HepG2 (cell line): ENCODE data around the gene RHBDF2. TPM values are rescaled to one million over a fixed set of nuclear protein-coding genes. Genes with fewer than 3 reads are reported as not detected.

ENCODE experiments used
- ATAC-seq: fragments of 200-7000 bp; cut with Tn5 transposase; 3 replicates; pipeline ENCODE4 v1.9.1; 2020; ENCODE audit warnings: mild to moderate bottlenecking, moderate library complexity
- BruUV-seq: library from RNA; stranded (reverse); fragments of 400-500 nt; replicated peaks from 2 replicates; lab custom pipeline; 2021; lab: Mats Ljungman, UMichigan
- CTCF ChIA-PET: fragments of 300-600 bp; formaldehyde crosslinking; extraction: SDS; loops from one replicate; lab custom pipeline; 2021; ENCODE audit warnings: low total read pairs, inconsistent platforms, low intra/inter-chr PET ratio; lab: Yijun Ruan, JAX
- POLR2A ChIA-PET: fragments of 350-600 bp; sonication (Branson Sonifier 250); formaldehyde crosslinking; loops from one replicate; lab custom pipeline; 2020; ENCODE audit warnings: antibody characterized with exemption, inconsistent platforms; lab: Yijun Ruan, JAX
- DNase-seq: peaks from one replicate; pipeline ENCODE4 v3.0.0-alpha.2; 2015; ENCODE audit warnings: low spot score
- FAIRE-seq: peaks from 3 replicates; lab custom pipeline; 2011; peaks lifted over from hg19 to GRCh38; lab: Jason Lieb, UNC
- H2AFZ ChIP-seq: one replicate; pipeline ENCODE4 v1.6.1; 2011; ENCODE audit warnings: low read length, inconsistent platforms
- H3K27ac ChIP-seq: fragments of 300-600 bp; 3 replicates; pipeline ENCODE4 v1.8.0; 2011; ENCODE audit warnings: mixed run types, mild to moderate bottlenecking, mixed read lengths, low read length, inconsistent platforms; ENCODE audit not compliant: insufficient read depth; ENCODE audit errors: extremely low read length
- H3K27me3 ChIP-seq, 2 experiments: fragments of 200-600 bp in 1 of 2; 2 replicates in 1 of 2; 3 replicates in 1 of 2; pipeline versions ENCODE4 v1.6.0 to v1.8.0; 2011; ENCODE audit warnings: low read length in 2 of 2, mild to moderate bottlenecking in 2 of 2, moderate library complexity in 2 of 2, inconsistent platforms in 1 of 2; ENCODE audit not compliant: insufficient read depth in 2 of 2, control insufficient read depth in 1 of 2
- H3K36me3 ChIP-seq, 2 experiments: fragments of 200-600 bp in 1 of 2; replicated peaks in 1 of 2; 2 replicates in 1 of 2; 3 replicates in 1 of 2; pipeline versions ENCODE4 v1.5.1 to v1.8.0; 2011; ENCODE audit warnings: low read length in 2 of 2, inconsistent platforms in 1 of 2; ENCODE audit not compliant: insufficient read depth in 2 of 2, control insufficient read depth in 1 of 2
- H3K4me1 ChIP-seq: 2 replicates; pipeline ENCODE4 v1.5.1; 2012; ENCODE audit warnings: low read length, inconsistent platforms; ENCODE audit not compliant: insufficient read depth
- H3K4me2 ChIP-seq: 2 replicates; pipeline ENCODE4 v1.6.0; 2011; ENCODE audit warnings: low read depth, low read length, inconsistent platforms
- H3K4me3 ChIP-seq, 3 experiments: fragments of 200-600 bp in 1 of 3; sonication (generic), shearing (Covaris generic) in 1 of 3; replicated peaks in 1 of 3; 2 replicates each; pipeline ENCODE4 v1.5.1; 2011 to 2016; ENCODE audit warnings: low read length in 3 of 3, inconsistent platforms in 2 of 3, low read depth in 2 of 3, mild to moderate bottlenecking in 2 of 3, control low read depth in 1 of 3, mixed read lengths in 1 of 3; ENCODE audit not compliant: insufficient read depth in 1 of 3
- H3K79me2 ChIP-seq: one replicate; pipeline ENCODE4 v1.6.1; 2011; ENCODE audit warnings: low read length, inconsistent platforms; ENCODE audit not compliant: insufficient read depth
- H3K9ac ChIP-seq: 2 replicates; pipeline ENCODE4 v1.6.0; 2011; ENCODE audit warnings: mild to moderate bottlenecking, low read depth, low read length, inconsistent platforms; ENCODE audit not compliant: insufficient read depth
- H3K9me3 ChIP-seq: 2 replicates; pipeline ENCODE4 v1.5.1; 2012; ENCODE audit warnings: mild to moderate bottlenecking, low read length
- H4K20me1 ChIP-seq: 2 replicates; pipeline ENCODE4 v1.6.0; 2011; ENCODE audit warnings: inconsistent platforms, mild to moderate bottlenecking, low read length, moderate library complexity; ENCODE audit not compliant: insufficient read depth
- ATF7-NPFF ChIP-seq: sonication (generic); formaldehyde crosslinking; IDR thresholded peaks from 2 replicates; pipeline ENCODE4 v1.8.1; 2023; ENCODE audit warnings: mild to moderate bottlenecking, low read depth, missing genetic modification reagents, moderate library complexity
- DR1 ChIP-seq: sonication (generic); formaldehyde crosslinking; IDR thresholded peaks from 2 replicates; pipeline ENCODE4 v1.8.0; 2021; ENCODE audit warnings: mild to moderate bottlenecking, missing genetic modification reagents, inconsistent platforms
- EHMT2 ChIP-seq: fragments of 200-600 bp; sonication (generic); IDR thresholded peaks from 2 replicates; pipeline ENCODE4 v1.7.0; 2017; ENCODE audit warnings: antibody characterized with exemption, low read depth, low read length, borderline replicate concordance
- FOXO1 ChIP-seq: sonication (generic); formaldehyde crosslinking; IDR thresholded peaks from 2 replicates; pipeline ENCODE4 v1.4.0; 2020; ENCODE audit warnings: missing genetic modification reagents
- TMF1 ChIP-seq: sonication (generic); formaldehyde crosslinking; IDR thresholded peaks from 2 replicates; pipeline ENCODE4 v1.8.1; 2022; ENCODE audit warnings: low read depth, missing genetic modification reagents
- WGBS: methylation state at CpG from one replicate; pipeline ENCODE4 v1.1.6; 2017; ENCODE audit warnings: low lambda C conversion rate; 5-methylcytosine and 5-hydroxymethylcytosine counted together
- in situ Hi-C: cut with HindIII; loops from 2 replicates; pipeline ENCODE4 v1.10.0; 2017; ENCODE audit warnings: low pct_unique_long_range_greater_than_20kb; ENCODE audit not compliant: extremely low pct_ligation_motif_present
- intact Hi-C: fragments of 100-400 bp; cut with micrococcal nuclease; formaldehyde crosslinking; loops from one replicate; pipeline ENCODE4 v1.10.0; 2022; ENCODE audit not compliant: unreplicated experiment
- polyA plus RNA-seq, 8 experiments: library from polyadenylated mRNA; depleted of rRNA in 3 of 8; stranded (reverse) in 7 of 8; unstranded in 1 of 8; fragments of >200 nt; fragmentation: Illumina TruSeq in 4 of 8; extraction: Trizol in 4 of 8; gene quantifications; 2 replicates each; pipeline versions ENCODE4 v1.2.1 to v1.2.3, GENCODE V29; 2011 to 2016; ENCODE audit warnings: low read depth in 4 of 8, missing spikeins in 1 of 8, mixed read lengths in 1 of 8; ENCODE audit not compliant: insufficient read depth in 1 of 8
- total RNA-seq, 5 experiments: library from RNA; depleted of rRNA; stranded (reverse); fragments of >200 nt; fragmentation: Illumina TruSeq; extraction: Trizol; gene quantifications; 2 replicates each; pipeline ENCODE4 v1.2.3, GENCODE V29; 2016; ENCODE audit warnings: low read depth in 1 of 5
- TF ChIP-seq, protein P1 (sequence below), 2 experiments: sonication (generic) in 1 of 2; formaldehyde crosslinking in 1 of 2; IDR thresholded peaks; 2 replicates each; pipeline versions ENCODE4 v1.4.0 to v1.6.1; 2018 to 2020; ENCODE audit warnings: missing genetic modification reagents in 2 of 2, borderline replicate concordance in 1 of 2, low read depth in 1 of 2, mild to moderate bottlenecking in 1 of 2, missing biosample characterization in 1 of 2
- TF ChIP-seq, protein P2 (sequence below): sonication (generic); formaldehyde crosslinking; IDR thresholded peaks from 2 replicates; pipeline ENCODE4 v1.5.0; 2020; ENCODE audit warnings: mild to moderate bottlenecking, missing genetic modification reagents
- TF ChIP-seq, protein P3 (sequence below), 2 experiments: fragments of 450-650 bp in 1 of 2; sonication (generic) in 1 of 2; formaldehyde crosslinking; IDR thresholded peaks; 2 replicates each; pipeline versions ENCODE4 v1.5.0 to v1.8.0; 2020 to 2022; ENCODE audit warnings: mild to moderate bottlenecking in 1 of 2, missing genetic modification reagents in 1 of 2

RHBDF2 gene
- total and polyA plus RNA-seq, 2 of the 13 experiments (the other 11 are each of a cell fraction or from before 2014, with no cell fraction given) = 7.8 to 24.2 TPM

DNA sequence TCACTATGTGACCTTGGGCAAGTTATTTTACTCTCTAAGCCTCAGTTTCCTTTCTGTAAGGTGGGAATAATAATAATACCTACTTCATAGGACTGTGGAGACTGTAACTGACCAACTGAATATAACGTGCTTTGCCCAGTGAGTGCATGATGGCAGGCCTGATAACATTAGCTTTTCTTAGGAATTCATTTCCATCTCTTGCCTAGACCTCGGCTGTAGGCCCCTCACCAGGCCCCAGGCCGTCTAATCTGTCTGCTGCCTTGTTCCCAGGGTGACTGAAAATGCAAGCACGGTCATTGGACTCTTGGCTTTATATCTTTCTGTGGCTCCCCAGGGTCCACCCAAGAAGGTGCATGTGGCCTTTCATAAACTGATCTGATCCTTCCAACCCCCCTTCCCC lies 41.5 kb downstream of the RHBDF2 start:
- CTCF ChIA-PET = interaction anchor here (1.4 to 2.4 kb wide), 4 partner anchors 45 to 51 kb away, joined by 9 to 26 read pairs (median 15); no protein-coding TSS in a partner anchor
- intact Hi-C loops (loop anchor here (1.0 kb wide), 1 partner anchor 47 kb away; no protein-coding TSS in a partner anchor), in situ Hi-C loops (no loop called here)
- no peak for ATAC-seq
- 0 out of 2 replicates have a peak overlapping the region, but pooled peaks have one; percentile 8 for H3K4me2 ChIP-seq
- TF ChIP-seq TMF1 (CRISPR knock-in tag) (no peak), DR1 (CRISPR knock-in tag) (no peak), ATF7-NPFF (no peak), EHMT2 (no peak), FOXO1 (no peak)
- TF ChIP-seq, protein P1, sequence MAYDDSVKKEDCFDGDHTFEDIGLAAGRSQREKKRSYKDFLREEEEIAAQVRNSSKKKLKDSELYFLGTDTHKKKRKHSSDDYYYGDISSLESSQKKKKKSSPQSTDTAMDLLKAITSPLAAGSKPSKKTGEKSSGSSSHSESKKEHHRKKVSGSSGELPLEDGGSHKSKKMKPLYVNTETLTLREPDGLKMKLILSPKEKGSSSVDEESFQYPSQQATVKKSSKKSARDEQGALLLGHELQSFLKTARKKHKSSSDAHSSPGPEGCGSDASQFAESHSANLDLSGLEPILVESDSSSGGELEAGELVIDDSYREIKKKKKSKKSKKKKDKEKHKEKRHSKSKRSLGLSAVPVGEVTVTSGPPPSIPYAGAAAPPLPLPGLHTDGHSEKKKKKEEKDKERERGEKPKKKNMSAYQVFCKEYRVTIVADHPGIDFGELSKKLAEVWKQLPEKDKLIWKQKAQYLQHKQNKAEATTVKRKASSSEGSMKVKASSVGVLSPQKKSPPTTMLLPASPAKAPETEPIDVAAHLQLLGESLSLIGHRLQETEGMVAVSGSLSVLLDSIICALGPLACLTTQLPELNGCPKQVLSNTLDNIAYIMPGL (CRISPR knock-in tag; IDR thresholded peaks at IDR 0.05; ENCODE audit: borderline replicate concordance in 1 of 2, low read depth in 1 of 2) = no peak
- TF ChIP-seq, protein P2, sequence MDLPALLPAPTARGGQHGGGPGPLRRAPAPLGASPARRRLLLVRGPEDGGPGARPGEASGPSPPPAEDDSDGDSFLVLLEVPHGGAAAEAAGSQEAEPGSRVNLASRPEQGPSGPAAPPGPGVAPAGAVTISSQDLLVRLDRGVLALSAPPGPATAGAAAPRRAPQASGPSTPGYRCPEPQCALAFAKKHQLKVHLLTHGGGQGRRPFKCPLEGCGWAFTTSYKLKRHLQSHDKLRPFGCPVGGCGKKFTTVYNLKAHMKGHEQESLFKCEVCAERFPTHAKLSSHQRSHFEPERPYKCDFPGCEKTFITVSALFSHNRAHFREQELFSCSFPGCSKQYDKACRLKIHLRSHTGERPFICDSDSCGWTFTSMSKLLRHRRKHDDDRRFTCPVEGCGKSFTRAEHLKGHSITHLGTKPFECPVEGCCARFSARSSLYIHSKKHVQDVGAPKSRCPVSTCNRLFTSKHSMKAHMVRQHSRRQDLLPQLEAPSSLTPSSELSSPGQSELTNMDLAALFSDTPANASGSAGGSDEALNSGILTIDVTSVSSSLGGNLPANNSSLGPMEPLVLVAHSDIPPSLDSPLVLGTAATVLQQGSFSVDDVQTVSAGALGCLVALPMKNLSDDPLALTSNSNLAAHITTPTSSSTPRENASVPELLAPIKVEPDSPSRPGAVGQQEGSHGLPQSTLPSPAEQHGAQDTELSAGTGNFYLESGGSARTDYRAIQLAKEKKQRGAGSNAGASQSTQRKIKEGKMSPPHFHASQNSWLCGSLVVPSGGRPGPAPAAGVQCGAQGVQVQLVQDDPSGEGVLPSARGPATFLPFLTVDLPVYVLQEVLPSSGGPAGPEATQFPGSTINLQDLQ (CRISPR knock-in tag) = no peak
- TF ChIP-seq, protein P3, sequence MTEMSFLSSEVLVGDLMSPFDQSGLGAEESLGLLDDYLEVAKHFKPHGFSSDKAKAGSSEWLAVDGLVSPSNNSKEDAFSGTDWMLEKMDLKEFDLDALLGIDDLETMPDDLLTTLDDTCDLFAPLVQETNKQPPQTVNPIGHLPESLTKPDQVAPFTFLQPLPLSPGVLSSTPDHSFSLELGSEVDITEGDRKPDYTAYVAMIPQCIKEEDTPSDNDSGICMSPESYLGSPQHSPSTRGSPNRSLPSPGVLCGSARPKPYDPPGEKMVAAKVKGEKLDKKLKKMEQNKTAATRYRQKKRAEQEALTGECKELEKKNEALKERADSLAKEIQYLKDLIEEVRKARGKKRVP (CRISPR knock-in tag; IDR thresholded peaks at IDR 0.05) = no peak
- TF ChIP-seq, all 625 proteins: peak for 0
- no peak overlapping the region for H3K9ac ChIP-seq
- POLR2A ChIA-PET = interaction anchor here (1.2 to 1.7 kb wide), 5 partner anchors 39 to 92 kb away, joined by 3 to 13 read pairs (median 3); partner anchors contain the start of genes PRCD and RHBDF2
- no peak overlapping the region for H3K27ac ChIP-seq
- peaks cover 45% of the 10 kb centered on the region for H3K4me1 ChIP-seq
- no TSS peak for BruUV-seq
- H3K36me3 ChIP-seq = no peaks in the 10 kb centered on the region
- peaks cover 10 to 32% of the 10 kb centered on the region in 2 experiments; a peak in 4 of 5 replicates for H3K27me3 ChIP-seq
- no peaks in the 10 kb centered on the region for H3K9me3 ChIP-seq
- H2AFZ ChIP-seq = no peak overlapping the region
- H3K4me3 ChIP-seq = no peak overlapping the region
- H3K79me2 ChIP-seq = no peaks in the 10 kb centered on the region
- FAIRE-seq (no peak), DNase-seq (no peak)
- 15% methylated on average over 4 of the region's 4 CpGs for WGBS
- H4K20me1 ChIP-seq = no peaks in the 10 kb centered on the region
